HPDE6-E6E7 (cell line): ENCODE results near the gene EIF4EBP3.

ENCODE experiments used
- DNase-seq: peaks from one replicate; pipeline ENCODE4 v3.0.0; 2011; ENCODE audit warnings: missing footprints; ENCODE audit errors: extremely low spot score

The EIF4EBP3 gene

GRCh38 chr5:140557136-140557805 lies 9.8 kb downstream of the EIF4EBP3 start, which contains the start of gene SRA1:
TSS of gene SRA1 (minus strand) at chr5:140557473. CDS start at chr5:140557452, 21 bp downstream.
- peak; percentile 95 for DNase-seq

- no peak for DNase-seq
These were observed 10.5 kb downstream of the EIF4EBP3 start for GRCh38 chr5:140557965-140558364.

- DNase-seq: no peak
These were observed 11.1 kb downstream of the EIF4EBP3 start for GRCh38 chr5:140558542-140558941.

GRCh38 chr5:140560227-140560626 lies 12.8 kb downstream of the EIF4EBP3 start:
- no peak for DNase-seq

- DNase-seq: no peak
These were observed 14.5 kb downstream of the EIF4EBP3 start for GRCh38 chr5:140561753-140562523.

- no peak for DNase-seq
These were observed 16.1 kb downstream of the EIF4EBP3 start for GRCh38 chr5:140563596-140563995.

GRCh38 chr5:140564196-140565023 lies 16.9 kb downstream of the EIF4EBP3 start, which contains the start of the genes APBB3 and SLC35A4:
TSS of gene APBB3 (minus strand) at chr5:140564598. CDS start at chr5:140564245, 353 bp downstream.
TSS of gene SLC35A4 (plus strand) at chr5:140564828. CDS start at chr5:140567170, 2,342 bp downstream.
- peak; percentile 94 for DNase-seq

GRCh38 chr5:140565024-140565779 lies 17.7 kb downstream of the EIF4EBP3 start:
- DNase-seq: peak; percentile 22

- DNase-seq: no peak
These were observed 18.3 kb downstream of the EIF4EBP3 start for GRCh38 chr5:140565780-140566095.

GRCh38 chr5:140566665-140567064 lies 19.2 kb downstream of the EIF4EBP3 start:
- DNase-seq: no peak

- no peak for DNase-seq
These were observed 19.8 kb downstream of the EIF4EBP3 start for GRCh38 chr5:140567136-140567818.

GRCh38 chr5:140567871-140568270 lies 20.4 kb downstream of the EIF4EBP3 start:
- DNase-seq: no peak

GRCh38 chr5:140568443-140569063 lies 21.1 kb downstream of the EIF4EBP3 start:
- no peak for DNase-seq

GRCh38 chr5:140569197-140569596 lies 21.7 kb downstream of the EIF4EBP3 start:
- DNase-seq: no peak

- no peak for DNase-seq
These were observed 22.6 kb downstream of the EIF4EBP3 start for GRCh38 chr5:140570058-140570457.

GRCh38 chr5:140570488-140570887 lies 23.0 kb downstream of the EIF4EBP3 start:
- DNase-seq: no peak

GRCh38 chr5:140571105-140571504 lies 23.6 kb downstream of the EIF4EBP3 start:
- no peak for DNase-seq

GRCh38 chr5:140573683-140574082 lies 26.2 kb downstream of the EIF4EBP3 start:
- DNase-seq: no peak

- no peak for DNase-seq
These were observed 26.7 kb downstream of the EIF4EBP3 start for GRCh38 chr5:140574165-140574564.

- peak; percentile 55 for DNase-seq
These were observed 27.8 kb downstream of the EIF4EBP3 start for GRCh38 chr5:140575309-140575708.
